ENCODE measurements around the gene KRT76.
"Not testable (repeated sequence)": the region's sequence is repeated elsewhere in the genome, so short reads cannot be mapped to it uniquely, and the experiment has no call there.

The KRT76 gene

DNA sequence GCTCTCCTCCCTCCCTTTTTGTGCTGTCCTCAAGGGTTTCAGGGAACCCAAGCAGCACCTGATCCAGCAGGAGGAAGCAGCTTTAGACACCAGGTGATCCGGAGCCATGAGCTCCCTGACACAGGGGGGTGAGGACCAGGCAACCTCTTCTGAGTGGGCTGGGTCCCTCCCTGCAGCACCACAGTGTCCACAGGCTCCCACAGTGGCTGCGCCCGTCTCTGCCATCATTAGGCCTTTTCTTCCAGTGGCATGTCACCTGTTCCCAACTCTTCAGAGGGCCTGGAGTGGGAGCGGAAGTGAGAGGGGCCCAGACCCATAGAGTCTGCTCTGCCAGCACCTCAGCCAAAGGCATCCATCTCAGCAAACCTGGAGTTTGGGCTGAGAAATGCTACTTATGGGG, 421 bp upstream of the KRT76 start:
- no peak for DNase-seq

DNA sequence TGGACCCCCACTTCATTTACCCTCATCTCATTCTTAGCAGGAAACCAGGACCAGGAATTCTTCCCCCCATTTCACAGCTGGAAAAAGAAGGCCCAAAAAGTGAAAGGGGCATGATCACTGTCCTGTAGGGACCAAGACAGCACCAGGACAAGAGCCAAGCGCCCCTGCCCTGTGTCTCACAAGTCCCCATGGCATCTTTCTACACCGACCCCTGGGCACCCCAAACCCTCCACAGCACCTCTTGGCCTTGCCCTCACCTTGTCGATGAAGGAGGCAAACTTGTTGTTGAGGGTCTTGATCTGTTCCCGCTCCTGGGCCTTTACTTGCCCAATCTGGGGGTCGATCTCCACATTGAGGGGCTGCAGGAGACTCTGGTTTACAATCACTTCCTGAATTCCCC, 710 bp downstream of the KRT76 start:
- no peak for DNase-seq

DNA sequence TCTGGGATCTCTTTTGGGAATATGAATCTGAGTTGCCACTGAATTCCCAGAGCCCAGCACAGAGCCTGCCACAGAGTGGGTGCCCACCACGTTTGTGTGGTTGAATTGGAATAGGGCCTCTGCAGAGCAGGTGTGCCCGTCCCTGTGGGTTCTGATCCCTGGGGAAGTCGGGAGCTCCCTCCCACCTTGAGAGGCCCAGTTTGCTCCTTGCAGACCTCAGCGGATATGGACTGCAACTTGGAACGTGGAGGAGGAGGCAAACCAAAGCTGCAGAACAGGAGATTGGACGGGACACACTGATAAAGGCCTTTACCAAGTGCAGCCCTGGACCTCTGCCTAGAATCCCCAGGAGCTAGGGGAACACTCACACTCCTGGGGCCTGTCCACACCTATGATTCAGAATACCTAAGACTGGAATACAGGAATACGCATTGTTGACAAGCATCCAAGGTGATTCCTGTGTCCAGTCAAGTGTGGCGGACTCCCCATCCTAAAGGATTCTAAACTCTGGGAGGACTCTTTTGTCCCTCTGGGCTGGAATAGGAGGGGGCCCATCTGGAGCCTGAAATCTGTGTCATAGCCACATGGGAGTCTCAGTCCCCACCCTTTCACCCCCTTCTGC, 2.4 kb downstream of the KRT76 start:
- DNase-seq, result no peak

DNA sequence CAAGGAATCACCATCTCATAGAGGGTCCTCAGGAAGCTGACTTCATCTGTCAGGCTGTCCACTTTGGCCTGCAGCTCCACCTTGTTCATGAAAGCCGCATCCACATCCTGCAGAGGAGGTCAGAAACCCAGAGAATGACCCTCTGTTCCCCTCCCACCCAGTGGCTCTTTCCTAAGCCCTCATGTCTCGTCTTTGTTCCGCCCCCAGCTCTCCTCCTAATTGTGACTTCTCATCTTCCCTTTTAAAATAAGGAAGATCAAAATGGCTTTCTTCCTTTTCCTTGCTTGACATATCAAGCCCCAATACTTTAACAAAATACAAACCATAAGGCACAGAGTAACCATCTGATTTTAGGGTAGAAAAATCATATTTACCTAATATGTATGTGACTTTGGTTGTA, 4.4 kb downstream of the KRT76 start:
- DNase-seq, result no peak

DNA sequence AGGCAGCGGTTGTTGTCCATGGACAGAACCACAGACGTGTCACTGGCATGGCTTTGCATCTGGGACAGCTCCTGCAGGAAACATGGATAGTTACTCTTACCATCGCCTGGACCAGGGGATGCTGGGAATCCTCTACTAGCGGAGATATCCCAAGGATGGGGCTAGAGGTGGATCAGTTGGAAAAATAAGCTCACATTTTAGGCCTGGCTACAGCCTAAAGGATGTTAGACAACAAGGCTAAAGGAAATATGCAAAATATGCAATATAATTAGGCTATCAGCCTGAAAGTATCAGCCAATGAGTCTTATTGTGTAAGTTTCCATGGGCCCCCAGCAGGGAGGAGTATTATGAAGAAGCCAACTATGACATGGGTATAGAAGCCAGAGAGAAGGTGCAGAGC, 5.0 kb downstream of the KRT76 start:
- no peak for DNase-seq

DNA sequence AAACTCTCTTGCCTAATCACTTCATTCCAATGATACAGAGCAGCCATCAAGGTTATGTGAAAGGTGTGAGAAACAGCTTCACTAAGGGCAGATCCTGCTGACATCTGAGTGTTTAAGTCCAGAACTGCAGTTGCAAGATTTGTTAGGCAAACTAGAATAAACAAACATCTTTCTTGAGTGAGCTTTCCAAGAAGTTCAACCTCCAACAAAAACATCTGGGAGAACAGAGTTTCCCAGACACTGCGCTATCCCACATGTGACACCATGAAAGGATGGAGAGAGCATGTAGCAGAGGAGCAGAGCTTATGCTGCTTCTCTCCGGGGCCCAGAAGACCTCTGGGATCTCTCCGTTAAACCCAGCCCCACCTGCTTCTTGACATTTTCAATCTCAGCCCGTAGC, 5.6 kb downstream of the KRT76 start:
- DNase-seq, result no peak

DNA sequence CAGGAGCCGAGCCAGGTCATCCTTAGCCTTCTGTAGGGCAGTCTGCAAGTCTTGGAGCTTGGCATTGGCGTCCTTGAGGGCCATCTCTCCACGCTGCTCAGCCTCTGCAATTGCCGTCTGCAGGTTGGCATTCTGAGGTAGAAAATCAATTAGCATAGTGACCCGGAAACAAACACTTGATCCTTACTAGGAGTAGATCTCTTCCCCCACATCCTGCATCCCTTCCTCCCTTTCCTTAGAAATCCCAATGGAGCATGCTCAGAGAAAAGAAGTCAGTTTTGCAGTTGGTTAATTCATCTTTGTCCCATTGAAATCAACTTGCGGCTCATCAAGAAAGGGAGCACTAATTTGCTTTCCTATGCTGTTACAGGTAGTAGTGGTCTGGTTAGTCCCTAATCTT, 6.1 kb downstream of the KRT76 start:
- no peak for DNase-seq

DNA sequence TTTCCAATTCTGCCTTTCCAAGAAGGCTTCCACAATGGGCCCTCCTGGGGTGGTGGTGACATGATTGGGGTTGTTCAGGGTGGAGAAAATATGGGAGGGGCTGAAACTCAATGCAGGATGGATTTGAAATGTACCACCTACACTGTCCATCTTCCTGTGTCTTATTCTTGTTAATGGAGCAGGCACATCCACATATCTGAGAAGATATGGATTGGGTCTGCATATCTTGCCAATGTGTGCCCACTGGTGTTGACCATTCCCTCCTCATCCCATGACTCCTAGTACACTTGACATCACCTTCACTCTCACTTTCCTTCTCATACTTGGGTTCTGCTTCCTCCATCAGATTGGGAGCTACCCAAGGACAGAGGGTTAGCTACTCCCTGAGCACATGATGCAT, 7.2 kb downstream of the KRT76 start:
- DNase-seq, result no peak

DNA sequence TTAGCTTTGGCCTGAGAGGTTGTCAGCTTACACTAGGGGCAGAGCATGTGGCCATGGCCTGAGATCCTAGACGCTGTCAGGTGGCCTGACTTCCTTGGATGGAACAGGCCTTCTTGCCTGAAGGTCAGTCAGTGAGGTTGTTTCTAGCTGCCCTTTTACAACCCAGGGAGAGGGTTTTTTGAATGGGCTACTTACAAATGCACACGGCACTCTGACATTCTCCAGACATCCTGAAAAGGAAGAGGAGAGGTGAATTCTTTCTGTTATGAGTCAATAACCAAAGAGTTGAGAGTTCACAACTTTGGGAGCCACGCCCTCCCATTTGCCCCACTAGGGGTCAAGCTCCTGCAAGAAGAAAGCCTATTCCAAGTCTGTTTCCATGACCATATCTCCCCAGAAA, 7.8 kb downstream of the KRT76 start:
- DNase-seq, result no peak

DNA sequence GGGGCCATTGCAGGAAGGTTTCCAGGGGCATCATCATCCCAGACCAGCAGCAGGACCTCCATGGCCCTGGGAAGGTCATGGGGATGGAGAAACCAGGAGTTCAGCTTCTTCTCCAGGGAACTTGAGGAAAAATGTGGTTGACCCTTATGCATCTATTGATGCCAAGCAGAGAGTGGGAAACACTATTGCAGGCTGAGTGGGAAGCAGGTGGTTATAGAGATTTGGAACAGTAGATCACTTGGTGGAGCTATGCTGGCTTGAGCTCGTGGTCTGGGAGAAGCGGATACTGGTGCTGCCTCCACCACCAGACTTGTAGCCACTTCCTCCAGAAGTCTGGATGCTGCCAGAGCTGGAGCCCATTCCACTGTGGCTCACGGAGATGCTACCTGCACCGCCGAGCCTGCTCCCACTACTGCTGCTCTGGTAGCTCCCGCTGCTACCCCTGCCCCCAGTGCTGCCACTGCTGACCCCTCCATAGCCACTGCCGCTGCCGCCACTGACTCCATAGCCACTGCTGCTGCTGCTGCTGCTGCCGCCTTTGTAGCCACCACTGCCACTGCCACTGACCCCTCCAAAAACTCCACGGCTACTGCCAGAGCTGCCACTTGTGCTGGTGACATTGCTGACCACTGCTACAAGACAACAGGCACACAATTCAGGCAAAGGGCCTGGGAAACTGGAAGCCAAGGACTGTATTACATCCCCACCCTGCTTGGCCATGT, 8.5 kb downstream of the KRT76 start:
- no peak for DNase-seq

DNA sequence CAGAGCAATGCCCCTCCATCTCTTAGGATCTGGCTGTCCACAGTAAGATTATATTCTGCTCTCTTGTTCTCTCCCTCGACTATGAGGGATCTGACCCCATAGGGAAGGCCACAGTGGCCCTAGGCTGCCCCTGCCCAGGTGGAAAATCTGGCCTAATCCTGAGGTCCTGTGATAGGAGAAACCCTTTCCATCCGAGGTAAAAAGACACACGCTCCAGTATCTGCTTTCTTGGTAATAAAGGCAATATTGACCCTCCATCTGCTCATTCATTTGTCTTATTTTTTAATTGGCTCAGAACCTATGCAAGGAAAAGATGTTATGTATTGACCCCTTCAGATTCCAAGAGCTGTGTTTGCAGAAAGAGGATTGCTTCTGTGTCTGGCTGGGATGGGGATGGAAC, 9.7 kb downstream of the KRT76 start:
- DNase-seq, result no peak

DNA sequence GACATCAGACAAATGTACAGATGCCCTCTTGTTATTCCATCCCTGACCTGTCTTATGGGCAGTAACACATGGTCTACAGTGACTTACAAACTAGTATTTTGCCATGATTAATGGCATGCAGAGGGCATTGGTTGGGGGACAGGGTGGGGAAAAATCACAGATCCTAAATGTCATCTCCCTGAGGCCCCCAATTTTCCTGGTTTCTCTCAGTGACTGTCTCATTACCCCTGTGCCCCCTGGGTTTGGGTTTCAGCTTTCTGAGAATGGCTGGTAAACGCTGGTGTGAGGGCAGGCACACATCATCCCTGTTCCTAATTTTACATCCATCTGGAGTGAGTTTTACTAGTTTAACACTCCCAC, 10.1 kb downstream of the KRT76 start:
- DNase-seq, result no peak

DNA sequence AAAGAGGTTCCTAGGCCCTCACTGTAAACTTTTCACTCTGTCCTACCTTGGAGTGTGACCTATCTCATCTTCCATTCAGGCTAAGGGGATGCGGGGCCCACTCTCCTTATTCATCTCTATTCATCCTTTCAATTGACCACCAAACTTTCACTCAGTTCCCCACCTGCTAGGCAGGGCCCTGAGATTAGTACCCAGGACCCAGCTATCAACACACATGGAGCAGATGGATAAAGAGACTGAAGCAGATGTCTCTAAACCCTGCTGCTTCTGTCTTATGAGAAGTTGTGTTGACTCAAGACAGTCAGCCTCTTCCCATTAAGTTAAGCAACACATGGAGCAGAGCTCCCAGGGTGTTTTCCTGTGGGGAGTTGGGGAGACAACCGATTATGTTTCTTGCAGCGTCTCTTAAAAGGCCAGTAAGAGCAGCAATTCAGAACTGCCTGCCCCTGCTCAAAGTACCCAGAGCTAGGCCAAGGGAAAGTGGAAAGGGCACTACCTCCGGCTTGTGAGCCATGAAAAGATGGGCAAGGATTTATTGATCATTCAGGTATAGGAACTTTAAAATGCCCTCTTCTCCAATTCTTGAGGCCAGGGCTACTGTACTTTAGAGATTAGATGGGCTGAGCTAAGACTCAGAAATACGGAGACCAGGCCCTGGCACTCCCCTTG, 10.7 kb downstream of the KRT76 start:
- no peak for DNase-seq

DNA sequence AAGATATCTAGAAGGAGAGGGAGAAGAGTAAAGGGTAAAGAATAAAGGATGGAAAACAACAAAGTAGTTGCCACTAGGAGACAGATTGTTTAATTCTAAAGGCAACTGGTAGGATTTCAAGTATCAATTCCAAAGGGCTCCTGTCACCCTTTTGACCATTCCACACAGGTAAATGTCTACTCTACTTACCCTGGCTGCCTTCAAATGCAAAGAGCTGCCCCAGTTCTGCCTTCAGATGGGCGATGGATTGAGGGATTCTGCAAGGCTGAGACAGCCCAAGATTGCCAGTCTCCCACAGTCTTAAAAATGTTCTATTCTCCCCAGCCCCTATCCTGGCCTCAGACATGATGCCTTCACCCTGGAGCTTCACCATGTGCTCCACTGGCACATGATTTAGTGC, 11.4 kb downstream of the KRT76 start:
- no peak for DNase-seq

DNA sequence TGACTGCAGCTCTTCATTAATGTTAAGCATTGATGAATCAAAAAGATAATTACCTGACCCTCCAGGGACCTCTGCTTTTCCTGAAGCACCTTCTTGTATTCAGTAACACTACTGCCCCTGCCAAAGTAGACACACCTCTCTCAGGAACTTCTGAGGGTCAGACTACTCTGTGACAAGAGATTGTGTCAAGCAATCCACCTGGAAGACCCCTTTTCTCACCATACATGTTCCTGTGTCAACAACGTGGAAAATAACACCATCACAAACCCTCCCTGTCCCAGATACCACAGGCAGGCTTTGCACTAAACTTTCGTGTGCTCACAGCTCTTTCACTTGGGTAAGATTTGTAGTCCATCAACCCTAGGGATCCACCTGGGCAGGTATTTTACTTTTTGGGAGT, 13.2 kb downstream of the KRT76 start:
- no peak for DNase-seq

DNA sequence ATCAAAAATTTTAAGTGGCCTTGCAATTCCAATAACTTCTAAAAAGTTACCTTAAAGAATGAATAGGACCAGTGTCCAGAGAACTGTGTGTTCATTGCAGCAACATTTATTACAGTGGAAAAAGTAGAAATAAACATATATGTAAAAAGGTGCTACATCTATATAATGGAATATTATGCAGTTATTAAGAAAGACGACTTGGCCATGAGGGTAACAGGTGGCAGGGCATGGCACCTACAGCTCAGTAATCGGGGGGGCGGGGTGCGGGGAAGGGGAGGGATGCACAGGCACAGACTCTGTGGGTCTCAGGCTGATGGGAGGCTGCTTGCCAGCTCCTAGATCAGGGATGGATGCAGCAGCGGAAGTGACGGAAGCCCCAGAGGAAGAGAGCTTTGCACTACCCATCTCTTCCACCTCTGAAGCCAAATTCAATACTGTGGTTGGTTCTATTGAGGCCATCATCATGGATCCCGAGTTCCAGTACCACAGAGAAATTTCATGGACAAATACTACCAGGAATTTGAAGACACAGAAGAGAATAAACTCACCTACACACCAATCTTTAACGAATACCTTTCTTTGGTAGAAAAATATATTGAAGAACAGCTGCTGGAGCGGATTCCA, 14.0 kb downstream of the KRT76 start:
- no peak for DNase-seq

DNA sequence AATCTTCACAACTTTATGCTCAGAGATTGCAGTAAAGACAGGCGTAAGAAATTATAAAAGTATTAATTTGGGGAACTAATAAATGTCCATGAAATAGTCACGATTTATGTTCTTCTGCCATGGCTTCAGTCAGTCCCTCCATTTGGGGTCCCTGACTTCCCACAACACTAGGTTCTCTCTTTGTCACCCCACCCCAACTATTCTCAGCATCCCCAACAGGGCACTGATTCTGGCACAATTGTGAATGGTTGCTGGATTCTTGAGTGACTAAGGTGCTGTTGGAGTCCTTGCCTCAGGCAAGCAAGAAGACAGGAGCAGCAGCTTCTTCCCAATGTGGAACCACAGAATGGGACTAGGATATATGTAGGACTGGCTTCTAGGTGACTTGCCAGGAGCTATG, 15.3 kb downstream of the KRT76 start:
- no peak for DNase-seq

DNA sequence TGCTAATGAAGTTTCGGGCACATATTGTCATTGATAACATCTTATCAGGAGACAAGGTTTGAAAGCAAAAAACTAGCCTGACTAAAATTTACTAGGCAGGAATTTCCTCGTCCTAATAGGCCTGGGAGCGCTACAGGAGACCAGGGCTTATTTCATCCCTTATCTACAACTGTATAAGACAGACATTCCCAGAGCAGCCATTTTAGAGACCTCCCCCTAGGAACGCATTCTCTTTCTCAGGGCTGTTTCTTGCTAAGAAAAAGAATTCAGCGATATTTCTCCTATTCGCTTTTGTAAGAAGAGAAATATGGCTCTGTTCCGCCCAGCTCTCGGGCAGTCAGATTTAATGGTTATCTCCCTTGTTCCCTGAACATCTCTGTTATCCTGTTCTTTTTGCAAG, 15.9 kb downstream of the KRT76 start:
- not testable (repeated sequence) for DNase-seq

DNA sequence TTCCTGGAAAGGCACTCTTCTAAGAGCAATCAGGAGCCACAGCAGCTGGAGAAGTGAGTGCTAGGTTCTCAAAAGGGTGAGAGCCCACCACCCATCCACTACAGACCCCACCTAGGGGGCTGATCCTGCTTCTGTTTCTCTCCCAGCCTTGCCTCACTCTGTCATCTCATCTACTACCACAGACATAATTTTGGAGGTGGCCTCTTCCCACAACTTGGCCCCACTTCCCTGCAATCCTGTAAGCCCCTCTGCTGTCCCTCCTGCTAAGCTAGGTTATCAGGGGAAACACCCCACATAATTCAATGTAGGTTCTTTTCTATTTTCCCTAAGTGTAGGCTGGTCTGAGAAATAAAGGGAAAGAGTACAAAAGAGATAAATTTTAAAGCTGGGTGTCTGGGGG, 16.5 kb downstream of the KRT76 start:
- DNase-seq, result no peak

DNA sequence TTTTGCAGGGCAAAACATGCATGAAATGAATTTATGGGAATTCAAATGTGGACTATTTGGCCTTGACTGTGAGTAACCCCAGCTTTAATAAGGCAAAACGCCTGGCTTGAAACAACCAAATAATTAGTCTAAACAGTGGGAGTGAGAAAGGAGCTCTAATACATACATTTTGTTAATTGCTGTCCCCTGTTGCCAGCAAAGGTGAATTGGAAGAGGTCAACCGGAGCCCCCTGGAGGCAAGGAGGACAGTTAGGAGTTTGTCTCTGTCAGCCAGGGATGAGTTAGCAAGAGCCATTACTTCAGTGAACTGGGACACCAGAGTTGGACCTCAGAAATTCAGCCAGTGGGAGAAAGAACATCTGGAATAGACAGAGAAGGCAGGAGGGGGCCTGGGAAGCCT, 17.4 kb downstream of the KRT76 start:
- DNase-seq, result no peak

DNA sequence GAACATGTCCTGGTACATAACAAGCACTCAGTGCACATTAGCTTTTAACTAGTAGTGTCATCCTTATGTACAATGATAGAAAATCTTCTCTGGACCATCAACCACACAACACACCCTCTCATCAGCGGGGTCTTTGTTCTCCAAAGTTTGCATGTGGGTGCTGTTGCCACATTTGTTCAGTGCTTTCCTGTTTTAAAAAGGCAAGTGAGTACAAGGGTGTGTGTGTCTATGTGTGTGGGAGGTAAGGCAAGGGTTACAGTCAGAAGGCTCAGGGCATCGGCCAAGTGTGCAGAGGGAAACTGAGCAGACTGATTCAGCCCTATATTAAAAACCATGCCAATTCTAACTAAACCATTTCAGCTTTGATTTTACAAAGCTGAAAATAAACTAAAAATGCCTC, 17.9 kb downstream of the KRT76 start:
- no peak for DNase-seq

DNA sequence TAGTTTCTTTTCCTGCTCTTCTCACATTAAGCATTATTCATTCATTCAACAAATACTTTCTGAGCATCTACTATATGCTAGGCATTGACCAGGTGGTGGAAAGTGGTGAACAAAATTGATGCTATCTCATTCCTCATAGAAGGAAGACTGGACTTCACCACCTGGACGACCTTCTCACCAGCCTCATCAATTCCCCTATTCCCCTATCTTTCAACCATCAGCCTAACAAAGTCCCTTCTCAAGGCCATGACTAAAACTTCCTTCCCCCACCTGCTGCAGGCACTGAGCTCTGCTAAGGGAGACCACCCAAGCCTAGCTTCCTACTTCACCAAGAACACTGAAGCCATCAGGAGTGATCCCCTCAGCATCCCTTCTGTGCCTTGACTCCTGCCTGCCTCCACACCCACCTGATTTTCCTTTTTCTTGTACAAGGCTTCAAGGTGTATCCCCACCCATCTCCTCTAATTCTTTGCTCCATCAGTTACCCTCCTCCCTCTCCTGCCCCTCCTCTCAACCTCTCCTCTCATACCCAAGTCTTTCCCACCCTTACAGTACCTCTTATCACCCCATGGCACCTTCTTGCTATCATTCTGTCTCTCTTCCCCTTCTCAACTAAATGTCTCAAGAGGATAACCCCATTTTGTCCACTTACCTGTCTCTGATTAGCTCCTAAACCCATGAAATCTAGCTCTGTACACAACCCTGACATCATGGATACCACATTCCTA, 19.5 kb downstream of the KRT76 start:
- DNase-seq, result no peak

DNA sequence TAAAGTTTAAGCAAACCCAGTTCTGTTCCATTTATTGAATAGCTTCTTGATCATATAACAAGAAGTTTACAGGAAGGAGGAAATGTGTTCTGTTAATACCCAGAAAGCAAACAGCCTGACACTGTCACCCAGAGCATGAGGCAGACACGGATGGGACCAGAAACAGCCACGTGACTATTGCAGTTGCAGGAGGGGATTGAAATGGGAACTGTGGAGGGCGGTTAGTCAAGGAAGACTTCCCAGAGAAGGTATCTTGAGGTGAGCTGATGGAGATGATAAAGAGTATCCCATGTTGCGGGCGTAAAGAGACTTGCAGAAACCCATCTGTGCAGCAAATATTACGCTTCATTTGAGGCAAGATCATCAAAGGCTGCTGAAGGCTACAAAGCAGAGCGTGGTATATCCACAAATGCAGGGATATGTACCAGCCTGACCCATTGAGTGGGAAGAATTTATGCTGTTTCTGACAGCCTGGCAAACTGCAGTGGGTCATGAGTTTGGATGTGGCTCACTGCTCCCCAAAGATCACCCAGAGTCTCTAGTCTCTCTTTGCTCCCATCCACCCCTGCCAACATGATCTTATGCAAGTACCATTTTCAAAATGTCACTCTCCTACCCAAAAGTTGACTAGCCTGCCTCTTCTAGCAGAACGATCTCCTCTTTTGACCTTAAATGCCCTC, 20.7 kb downstream of the KRT76 start:
- no peak for DNase-seq
